ENCODE data around the gene DPP3. TPM values are rescaled to one million over a fixed set of nuclear protein-coding genes. Genes with fewer than 3 reads are reported as not detected.

The DPP3 gene
- total and polyA plus RNA-seq, 2 of the 4 experiments (the other 2 are of a cell fraction), result 51.8 to 66.3 TPM

DNA sequence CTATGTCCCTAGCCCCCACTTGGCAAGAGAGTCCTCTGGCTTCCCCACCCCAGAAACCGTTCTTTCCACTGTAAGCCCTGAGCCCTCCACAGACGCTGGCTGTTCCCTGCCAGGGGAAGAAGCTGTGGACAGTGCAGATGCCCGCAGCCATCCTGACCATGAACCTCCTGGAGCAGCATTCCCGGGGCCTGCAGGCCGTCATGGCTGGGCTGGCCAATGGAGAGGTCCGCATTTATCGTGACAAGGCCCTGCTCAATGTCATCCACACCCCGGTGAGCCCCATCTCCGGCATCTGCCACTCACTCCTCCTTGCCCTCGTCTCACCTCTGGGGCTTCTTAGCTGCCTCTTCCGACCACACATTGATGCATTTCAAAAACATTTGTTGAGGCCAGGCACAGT, 43.4 kb downstream of the DPP3 start:
- Histone ChIP-seq H3K27ac (ENCODE audit: insufficient read depth, low read length) (no peak overlapping the region), H3K36me3 (ENCODE audit: control insufficient read depth, insufficient read depth, low read length) (peaks cover 30% of the 10 kb centered on the region), H3K18ac (ENCODE audit: low read depth, low read length) (no peak overlapping the region), H3K4ac (ENCODE audit: low read depth, low read length) (no peak overlapping the region), H4K5ac (ENCODE audit: low read depth, low read length) (no peak overlapping the region), H2BK15ac (ENCODE audit: low read depth, low read length) (no peak overlapping the region), H2BK20ac (ENCODE audit: low read depth, low read length) (no peak overlapping the region), H4K91ac (ENCODE audit: insufficient read depth, low read depth, low read length) (no peak overlapping the region), H3K9me1 (ENCODE audit: insufficient read depth, low read length) (no peaks in the 10 kb centered on the region), H3K27me3 (ENCODE audit: control insufficient read depth, insufficient read depth, low read length) (no peaks in the 10 kb centered on the region), H3K56ac (ENCODE audit: extremely low read depth, insufficient read depth, low read length) (no peak overlapping the region), H4K20me1 (ENCODE audit: insufficient read depth, low read length) (no peaks in the 10 kb centered on the region), H3K4me1 (ENCODE audit: control insufficient read depth, insufficient read depth, low read length) (no peaks in the 10 kb centered on the region), H2AFZ (replicated peaks; ENCODE audit: low read length, poor library complexity) (no peak overlapping the region), H3K79me1 (ENCODE audit: low read depth in 1 of 2, low read length in 2 of 2) (no peaks in the 10 kb centered on the region), H2AK5ac (ENCODE audit: low read depth, low read length) (no peak overlapping the region), H3K9me3 (ENCODE audit: control insufficient read depth, insufficient read depth, low read length) (no peaks in the 10 kb centered on the region), H3K4me2 (ENCODE audit: low read depth, low read length) (no peak overlapping the region), H2BK5ac (ENCODE audit: low read depth, low read length, poor library complexity, severe bottlenecking) (no peak overlapping the region), H2AK9ac (replicated peaks; ENCODE audit: low read depth, low read length, poor library complexity) (peak overlapping the region; percentile 28), H3K4me3 (ENCODE audit: insufficient read depth, low read depth, low read length) (no peak overlapping the region), H2BK120ac (ENCODE audit: low read depth, low read length) (no peak overlapping the region), H3K14ac (replicated peaks; ENCODE audit: low read depth, low read length) (no peak overlapping the region), H3K23ac (ENCODE audit: low read depth, low read length) (no peak overlapping the region), H4K8ac (ENCODE audit: low read depth in 2 of 2, low read length in 2 of 2) (no peak overlapping the region), H3K9ac (ENCODE audit: low read depth, low read length) (no peak overlapping the region)
- dilution Hi-C loops (cut with HindIII; ENCODE audit: low sequenced_read_pairs, unreplicated experiment) (no loop called here), in situ Hi-C loops (cut with MboI; ENCODE audit: low sequenced_read_pairs) (no loop called here), intact Hi-C loops (cut with micrococcal nuclease) (no loop called here)
- POLR2A ChIA-PET (ENCODE audit: unreplicated experiment), result no interaction called here
- BruUV-seq (replicated peaks), result no TSS peak
- CTCF ChIA-PET, result no interaction called here
- ATAC-seq (ENCODE audit: low read depth) (no peak), DNase-seq (no peak)
- TF ChIP-seq RFX5 (IDR thresholded peaks at IDR 0.05; ENCODE audit: low read depth, low read length), result no peak
- no peak for TF ChIP-seq SMC3 (IDR thresholded peaks at IDR 0.05; ENCODE audit: low read depth, low read length)
- TF ChIP-seq FOS (IDR thresholded peaks at IDR 0.05; ENCODE audit: low read depth, low read length), result no peak
- no peak for TF ChIP-seq CEBPB (IDR thresholded peaks at IDR 0.05; ENCODE audit: low read depth, low read length)
- no peak for TF ChIP-seq MXI1 (IDR thresholded peaks at IDR 0.05; ENCODE audit: borderline replicate concordance, low read depth, low read length)
- TF ChIP-seq RAD21 (IDR thresholded peaks at IDR 0.05; ENCODE audit: low read length), result no peak
- TF ChIP-seq CHD1 (IDR thresholded peaks at IDR 0.05; ENCODE audit: low read depth, low read length), result no peak
- TF ChIP-seq MAFK (IDR thresholded peaks at IDR 0.05; ENCODE audit: low read depth, low read length), result no peak
- no peak for TF ChIP-seq RCOR1 (IDR thresholded peaks at IDR 0.05; ENCODE audit: insufficient replicate concordance, low read length)
- no peak for TF ChIP-seq NFE2L2 (IDR thresholded peaks at IDR 0.05; ENCODE audit: low read depth, low read length)
- TF ChIP-seq MAZ (IDR thresholded peaks at IDR 0.05; ENCODE audit: borderline replicate concordance, low read depth, low read length), result no peak
- TF ChIP-seq POLR2A (IDR thresholded peaks at IDR 0.05; ENCODE audit: low read depth, low read length), result no peak
- TF ChIP-seq, protein P1, sequence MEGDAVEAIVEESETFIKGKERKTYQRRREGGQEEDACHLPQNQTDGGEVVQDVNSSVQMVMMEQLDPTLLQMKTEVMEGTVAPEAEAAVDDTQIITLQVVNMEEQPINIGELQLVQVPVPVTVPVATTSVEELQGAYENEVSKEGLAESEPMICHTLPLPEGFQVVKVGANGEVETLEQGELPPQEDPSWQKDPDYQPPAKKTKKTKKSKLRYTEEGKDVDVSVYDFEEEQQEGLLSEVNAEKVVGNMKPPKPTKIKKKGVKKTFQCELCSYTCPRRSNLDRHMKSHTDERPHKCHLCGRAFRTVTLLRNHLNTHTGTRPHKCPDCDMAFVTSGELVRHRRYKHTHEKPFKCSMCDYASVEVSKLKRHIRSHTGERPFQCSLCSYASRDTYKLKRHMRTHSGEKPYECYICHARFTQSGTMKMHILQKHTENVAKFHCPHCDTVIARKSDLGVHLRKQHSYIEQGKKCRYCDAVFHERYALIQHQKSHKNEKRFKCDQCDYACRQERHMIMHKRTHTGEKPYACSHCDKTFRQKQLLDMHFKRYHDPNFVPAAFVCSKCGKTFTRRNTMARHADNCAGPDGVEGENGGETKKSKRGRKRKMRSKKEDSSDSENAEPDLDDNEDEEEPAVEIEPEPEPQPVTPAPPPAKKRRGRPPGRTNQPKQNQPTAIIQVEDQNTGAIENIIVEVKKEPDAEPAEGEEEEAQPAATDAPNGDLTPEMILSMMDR (conservative IDR thresholded peaks at IDR 0.05; ENCODE audit: low read depth, low read length), result no peak
- no peak for TF ChIP-seq BHLHE40 (IDR thresholded peaks at IDR 0.05; ENCODE audit: low read depth, low read length)
- TF ChIP-seq, protein P2, sequence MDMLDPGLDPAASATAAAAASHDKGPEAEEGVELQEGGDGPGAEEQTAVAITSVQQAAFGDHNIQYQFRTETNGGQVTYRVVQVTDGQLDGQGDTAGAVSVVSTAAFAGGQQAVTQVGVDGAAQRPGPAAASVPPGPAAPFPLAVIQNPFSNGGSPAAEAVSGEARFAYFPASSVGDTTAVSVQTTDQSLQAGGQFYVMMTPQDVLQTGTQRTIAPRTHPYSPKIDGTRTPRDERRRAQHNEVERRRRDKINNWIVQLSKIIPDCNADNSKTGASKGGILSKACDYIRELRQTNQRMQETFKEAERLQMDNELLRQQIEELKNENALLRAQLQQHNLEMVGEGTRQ (IDR thresholded peaks at IDR 0.05; ENCODE audit: low read depth, low read length), result no peak
- TF ChIP-seq, protein P3, sequence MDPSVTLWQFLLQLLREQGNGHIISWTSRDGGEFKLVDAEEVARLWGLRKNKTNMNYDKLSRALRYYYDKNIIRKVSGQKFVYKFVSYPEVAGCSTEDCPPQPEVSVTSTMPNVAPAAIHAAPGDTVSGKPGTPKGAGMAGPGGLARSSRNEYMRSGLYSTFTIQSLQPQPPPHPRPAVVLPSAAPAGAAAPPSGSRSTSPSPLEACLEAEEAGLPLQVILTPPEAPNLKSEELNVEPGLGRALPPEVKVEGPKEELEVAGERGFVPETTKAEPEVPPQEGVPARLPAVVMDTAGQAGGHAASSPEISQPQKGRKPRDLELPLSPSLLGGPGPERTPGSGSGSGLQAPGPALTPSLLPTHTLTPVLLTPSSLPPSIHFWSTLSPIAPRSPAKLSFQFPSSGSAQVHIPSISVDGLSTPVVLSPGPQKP (IDR thresholded peaks at IDR 0.05; ENCODE audit: borderline replicate concordance, low read depth, low read length), result no peak
- WGBS, 2 experiments (ENCODE audit: extremely low coverage in 2 of 2, insufficient read length in 1 of 2), result 100% methylated on average over 3 of the region's 11 CpGs; no CpG with 5 or more reads in 1 of the 2 experiments

Measured in IMR-90 (cell line).